ENCODE results near the gene UBE2R2.

The UBE2R2 gene

DNA sequence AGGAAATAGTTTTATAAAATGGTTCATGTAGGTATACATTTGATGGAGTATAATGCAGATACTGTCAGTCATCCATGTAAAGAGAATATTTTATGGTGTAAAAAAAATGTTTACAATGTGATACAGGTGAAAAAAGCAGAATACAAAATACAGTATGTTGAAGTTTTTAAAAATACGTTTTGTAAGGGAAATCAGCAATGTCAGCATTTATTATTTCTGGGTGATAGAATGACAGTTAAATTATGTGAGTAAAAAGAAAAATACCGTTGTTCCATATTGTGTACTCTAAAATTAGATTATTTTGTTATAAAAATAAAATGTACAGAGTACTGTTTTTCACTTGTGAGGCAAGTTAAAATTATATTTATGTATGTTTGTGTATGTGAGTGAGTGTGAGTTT, 69.0 kb downstream of the UBE2R2 start:
- DNase-seq, result no peak

DNA sequence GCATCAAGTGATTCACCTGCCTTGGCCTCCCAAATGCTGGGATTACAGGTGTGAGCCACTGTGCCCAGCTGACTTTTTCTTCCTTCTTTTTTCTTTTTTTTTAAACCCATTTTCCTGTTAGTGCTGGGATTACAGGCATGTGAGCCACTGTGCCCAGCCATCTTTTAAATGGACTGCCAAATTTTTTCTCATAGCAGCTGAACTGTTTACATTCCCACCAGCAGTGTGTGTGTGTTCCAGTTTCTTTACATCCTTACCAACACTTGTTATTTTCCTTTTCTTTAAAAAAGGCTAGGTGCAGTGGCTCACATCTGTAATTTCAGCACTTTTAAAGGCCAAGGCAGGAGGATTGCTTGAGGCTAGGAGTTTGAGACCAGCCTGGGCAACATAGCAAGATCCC, 76.9 kb downstream of the UBE2R2 start:
- DNase-seq, result no peak

DNA sequence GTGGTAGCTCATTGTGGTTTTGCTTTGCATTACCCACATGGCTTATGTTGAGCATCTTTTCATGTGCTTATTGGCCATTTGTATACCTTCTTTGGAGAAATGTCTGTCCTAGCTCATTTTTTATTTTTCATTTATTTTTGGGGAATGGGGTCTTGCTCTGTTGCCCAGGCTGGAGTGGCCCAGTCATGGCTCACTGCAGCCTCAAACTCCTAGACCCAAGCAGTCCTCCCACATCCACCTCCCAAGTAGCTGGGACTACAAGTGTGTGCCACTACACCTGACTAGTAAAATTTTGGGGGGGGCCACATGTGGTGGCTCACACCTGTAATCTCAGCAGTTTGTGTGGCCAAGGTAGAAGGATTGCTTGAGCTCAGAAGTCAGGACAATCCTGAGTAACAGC, 77.4 kb downstream of the UBE2R2 start:
- DNase-seq, result no peak

DNA sequence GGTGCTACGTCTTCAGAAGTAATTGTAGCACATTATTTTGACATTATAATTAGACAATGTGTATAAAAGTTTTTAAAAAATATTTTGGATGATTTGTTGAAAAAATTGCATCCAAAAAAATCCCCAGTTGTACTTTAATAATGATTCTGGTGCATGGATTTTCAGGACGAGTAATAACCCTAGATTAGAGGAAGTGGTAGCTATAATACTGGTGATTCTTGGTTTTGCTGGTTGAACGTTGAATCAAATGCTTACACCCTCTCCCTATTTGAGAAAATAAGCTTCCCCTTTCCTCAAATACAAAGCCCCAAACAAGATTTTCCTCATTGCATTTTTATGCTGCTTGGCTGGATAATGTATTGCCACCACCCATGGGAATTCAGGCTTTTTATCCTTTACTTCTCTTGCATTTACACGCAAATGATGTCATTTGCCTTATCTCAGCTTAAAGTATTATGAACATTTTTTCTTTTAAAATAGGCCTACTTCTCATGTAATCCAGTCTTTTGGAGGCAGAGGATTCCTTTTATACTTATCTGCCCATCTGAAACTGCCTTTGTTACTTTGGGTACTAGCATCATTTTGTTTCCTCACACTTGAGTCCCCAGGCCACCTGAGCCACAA, 86.3 kb downstream of the UBE2R2 start:
- DNase-seq, result no peak

DNA sequence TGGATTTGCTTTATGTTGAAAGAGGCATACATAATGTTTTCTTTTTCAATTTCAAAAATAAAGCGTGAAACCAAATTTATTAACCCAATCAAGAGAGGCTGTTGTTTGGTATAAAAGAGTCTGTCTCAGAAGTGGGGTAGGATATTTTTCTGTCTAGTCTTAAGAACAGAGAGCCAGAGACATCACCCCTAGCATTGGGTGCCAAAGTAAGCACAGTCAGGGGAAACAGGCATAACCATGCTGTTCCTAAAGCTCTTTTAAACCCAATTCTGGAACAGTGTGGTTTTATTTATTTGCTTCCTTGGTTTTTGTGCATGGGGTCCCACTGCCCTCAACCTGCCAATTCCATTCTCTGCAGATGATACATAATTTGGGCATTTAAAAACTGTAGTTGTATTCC, 88.2 kb downstream of the UBE2R2 start:
- DNase-seq, result no peak

DNA sequence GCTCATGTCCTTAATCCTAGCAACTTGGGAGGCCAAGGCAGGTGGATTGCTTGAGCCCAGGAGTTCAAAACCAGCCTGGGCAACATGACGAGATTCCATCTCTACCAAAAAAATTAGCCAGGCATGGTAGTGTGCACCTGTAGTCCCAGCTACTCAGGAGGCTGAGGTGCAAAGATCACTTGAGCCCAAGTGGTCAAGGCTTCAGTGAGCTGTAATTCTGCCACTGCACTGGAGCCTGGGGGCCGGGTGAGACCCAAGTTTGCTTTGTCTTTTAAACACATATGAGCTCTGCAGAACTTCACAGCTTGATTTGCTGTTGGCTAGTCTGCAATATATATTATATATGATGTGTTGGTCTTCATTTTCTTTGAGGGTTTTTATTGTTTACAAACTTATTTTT, 89.8 kb downstream of the UBE2R2 start:
- DNase-seq, result no peak

DNA sequence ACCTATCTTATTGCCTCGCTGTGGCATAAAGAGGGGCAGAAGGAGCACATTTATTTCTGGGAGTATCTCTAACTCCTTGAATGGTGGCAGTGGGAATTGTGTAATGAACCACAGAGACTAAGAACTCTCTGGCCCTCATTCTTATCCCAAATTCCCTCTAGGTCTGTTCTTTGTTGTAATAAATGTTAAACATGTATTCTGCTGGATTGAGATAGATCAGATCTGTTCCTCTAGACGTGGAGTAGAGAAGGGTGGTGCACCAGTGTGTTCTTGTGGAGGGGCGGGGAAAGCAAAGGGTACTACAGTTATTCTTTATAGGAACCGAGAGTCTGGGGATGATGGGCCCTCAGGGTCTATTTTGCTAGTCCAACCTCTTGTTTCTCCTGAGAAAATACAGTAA, 90.4 kb downstream of the UBE2R2 start:
- DNase-seq, result no peak

DNA sequence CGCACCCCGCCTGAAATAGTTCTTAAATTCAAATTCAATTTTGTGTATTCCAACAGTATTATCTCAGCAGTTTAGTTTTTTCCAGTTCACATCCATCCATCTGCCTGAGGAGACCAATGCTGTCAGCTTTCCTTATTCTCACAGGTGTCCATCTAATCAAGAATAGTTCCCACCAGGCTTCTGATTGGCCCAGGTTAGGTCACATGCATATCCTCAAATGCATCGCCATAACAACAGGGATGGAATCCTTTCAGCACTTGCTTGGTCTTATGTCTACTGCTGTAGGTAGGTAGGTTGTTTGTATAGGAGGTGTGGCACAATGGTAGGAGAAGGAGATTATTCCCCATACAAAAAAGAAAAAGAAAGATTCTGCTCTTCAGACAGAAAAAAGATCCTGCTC, 91.2 kb downstream of the UBE2R2 start:
- no peak for DNase-seq

DNA sequence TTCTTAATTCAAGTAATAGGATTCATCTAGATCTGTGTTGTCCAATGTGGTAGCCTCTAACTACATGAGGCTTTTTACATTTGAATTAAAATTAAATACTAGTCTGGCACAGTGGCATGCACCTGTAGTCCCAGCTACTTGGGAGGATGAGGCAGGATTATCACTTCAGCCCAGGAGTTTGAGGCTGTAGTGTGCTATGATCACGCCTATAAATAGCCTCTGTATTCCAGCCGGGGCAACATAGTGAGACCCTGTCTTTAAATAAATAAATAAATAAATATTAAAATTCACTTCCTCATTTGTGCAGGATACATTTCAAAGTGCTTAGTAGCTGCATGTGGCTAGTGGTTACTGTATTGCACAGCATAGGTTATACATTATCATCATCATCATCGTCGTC, 91.8 kb downstream of the UBE2R2 start:
- DNase-seq, result no peak

DNA sequence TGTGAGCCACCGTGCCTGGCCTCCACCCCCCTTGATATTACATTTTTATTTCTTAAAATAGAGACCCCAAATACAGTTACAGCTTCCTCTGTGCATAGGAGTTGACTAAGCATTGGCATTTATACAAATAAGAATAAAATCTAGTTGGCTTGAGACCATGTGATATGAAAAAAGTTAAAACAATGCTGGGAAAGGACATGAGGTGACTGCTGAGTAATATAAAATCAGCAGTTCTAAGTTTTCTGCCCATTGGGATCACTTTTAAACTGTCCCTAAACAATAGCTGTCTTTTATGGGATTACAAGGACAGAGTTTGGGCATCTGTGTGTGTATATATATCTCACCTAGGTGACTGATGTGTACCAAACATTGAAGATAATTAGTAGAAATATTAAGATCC, 96.6 kb downstream of the UBE2R2 start:
- no peak for DNase-seq

DNA sequence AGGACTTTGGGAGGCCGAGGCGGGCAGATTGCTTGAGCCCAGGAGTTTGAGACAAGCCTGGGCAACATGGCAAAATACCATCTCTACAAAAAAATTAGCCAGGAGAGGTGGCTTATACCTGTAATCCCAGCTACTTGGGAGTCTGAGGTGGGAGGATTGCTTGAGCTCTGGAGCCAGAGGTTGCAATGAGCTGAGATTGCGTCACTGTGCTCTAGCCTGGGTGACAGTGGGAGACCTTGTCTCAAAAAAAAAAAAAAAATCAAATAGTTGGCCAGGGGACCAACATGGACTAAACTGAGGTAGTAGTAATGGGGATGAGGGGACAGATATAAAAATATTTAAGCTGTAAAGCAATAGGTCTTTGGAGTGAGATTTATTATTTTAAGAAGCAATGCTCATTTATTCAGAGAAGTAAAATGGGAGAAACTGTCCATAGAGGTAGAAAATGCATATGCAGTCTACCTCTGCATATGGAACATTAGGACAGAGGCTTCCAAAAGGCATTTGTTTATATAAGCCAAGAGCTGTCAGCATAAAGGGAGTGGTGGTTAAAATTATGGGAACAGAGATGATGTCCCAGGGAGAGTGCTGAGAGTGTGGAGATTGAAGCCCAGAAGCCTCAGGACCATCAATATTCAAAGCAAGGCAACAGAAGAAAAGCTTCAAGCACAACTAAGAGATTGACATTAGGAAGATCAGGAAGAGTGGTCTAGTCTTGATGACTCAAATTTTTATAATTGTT, 98.1 kb downstream of the UBE2R2 start:
- DNase-seq, result no peak

DNA sequence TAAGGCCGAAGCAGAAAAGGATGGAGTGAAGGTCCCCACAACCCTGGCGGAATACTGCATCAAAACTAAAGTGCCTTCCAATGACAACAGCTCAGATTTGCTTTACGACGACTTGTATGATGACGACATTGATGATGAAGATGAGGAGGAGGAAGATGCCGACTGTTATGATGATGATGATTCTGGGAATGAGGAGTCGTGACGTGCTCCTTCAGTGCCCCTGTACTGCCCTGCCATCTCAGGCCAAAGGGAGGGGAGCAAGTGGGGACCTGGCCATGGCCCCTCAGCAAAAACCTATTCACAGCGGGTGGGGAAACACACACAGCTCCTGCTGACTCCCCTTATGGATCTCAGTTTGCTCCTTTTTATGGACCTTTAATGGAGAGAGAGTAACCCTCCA, 100.1 kb downstream of the UBE2R2 start:
- no peak for DNase-seq

DNA sequence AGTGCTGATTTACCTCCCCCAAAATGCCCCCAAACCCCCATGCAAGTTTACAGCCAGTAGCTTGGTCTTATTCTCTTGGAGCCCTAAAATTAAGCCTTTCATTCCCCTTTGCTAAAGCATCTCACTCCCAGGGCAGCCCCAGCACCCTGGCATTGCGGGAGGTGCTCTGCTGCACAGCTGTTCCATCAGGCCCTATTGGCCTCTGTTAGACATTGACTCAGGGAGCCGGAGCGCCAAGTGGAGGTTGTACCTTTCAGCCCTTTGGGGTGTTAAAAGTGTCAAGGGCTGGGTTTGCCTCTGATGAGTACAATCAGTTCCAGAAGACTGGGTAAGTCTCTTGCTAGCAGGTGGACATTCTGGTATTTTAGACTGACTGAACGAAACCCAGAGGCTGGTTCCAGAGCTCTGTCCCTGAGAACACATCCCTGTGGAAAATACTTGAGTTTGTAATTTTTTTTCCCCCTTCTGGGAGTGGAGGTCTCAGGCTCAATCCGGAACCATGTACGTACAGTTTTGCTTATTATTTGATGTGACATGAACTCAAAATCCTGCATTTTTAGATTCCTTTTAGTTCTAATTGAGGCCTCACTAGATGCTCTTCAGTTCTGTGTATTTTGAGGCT, 102.4 kb downstream of the UBE2R2 start:
- DNase-seq, result no peak

DNA sequence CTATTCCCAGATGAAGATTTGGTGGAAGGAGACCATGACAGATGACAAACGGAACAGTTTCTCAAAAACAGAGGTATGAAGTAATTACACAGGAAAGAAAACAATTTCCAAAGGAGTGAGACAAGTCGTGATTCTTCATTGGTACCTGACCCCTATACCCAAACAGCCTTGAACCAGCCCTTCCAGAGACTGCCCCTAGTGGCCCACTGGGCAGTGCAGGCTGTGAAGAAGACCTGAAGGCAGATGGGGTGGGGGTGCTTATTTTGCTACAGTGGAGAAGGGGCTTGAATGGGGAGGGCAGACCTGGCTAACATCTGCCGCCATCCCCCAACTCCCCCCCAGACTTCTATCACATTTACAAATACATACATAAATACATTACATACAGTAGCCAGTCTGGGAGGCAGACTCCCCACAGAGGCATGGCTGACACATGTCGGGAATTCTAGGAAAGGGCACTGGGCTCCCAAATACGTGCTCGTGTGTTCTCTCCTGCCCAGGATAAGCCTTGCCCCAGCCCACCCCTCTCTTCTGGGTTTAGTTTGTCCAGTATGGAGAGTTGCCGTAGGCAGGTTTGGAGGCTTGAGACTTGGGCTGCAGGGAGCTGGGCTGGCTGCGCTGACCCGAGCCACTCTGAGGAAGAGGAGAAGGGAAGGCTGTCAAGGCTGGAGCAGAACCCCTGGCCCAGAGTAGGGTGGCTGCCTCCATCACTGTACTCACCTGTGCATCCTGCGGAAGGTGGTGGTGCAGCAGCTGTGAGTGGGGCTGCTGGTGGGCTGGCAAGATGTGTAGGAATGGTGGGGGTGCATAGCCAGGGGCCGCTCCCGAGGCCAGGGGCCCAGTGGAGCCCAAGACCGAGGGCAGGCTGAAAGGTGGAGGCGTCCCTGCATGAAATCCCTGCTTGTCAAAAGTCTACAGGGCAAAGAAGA, 105.3 kb downstream of the UBE2R2 start:
- peak; percentile 24 for DNase-seq

DNA sequence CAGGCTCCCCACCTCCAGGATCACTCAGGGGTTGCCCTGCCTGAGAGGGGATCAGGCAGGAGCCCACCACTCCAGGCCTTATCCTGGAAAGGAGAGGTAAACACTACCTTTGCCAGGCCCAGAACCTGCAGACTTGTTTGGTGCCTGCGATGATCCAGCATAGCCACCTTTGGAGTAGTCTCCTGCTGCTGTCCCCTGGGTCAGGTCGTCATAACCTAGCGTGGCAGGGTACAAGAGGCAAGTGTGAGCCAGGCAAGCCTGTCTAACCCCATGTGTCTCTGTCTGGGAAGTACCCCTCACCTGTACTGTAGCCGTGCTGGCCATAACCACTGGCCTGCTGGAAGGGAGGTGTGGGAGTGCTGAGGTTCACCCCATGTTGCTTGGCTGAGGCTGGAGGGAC, 106.1 kb downstream of the UBE2R2 start:
- DNase-seq, result no peak

DNA sequence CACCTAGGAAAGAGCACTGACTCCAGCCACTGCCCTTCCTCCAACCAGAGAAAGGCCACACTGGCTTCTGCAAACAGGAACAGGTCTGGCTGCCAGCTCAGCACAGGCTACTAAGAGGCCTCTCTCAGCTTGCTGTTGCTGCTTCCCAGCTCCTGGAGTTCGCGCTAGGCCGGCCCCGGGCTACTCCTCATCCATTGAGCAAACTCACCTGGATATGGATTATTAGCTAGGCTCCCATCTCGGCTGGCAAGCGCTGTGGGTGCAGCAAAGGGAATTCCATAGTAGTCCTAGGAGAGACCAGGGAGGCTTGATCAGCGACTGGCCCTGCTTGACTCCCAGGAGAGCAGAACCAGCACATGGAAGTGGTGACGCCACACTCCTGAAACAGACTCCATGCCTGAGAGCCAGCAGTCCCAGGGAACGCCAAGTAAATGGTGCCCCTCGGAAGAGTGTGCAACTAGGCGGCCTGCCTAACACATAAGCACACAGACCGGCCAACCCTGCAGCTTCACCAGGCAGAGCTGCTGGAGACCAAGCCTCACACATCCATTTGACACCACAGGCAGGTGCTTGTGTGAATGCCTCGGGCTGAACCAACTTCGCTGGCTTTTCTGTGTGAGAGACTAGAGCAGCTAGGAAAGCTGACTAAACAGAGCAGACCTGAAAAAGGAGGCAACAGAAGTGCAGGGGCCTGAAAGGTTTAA, 107.2 kb downstream of the UBE2R2 start:
- no peak for DNase-seq

DNA sequence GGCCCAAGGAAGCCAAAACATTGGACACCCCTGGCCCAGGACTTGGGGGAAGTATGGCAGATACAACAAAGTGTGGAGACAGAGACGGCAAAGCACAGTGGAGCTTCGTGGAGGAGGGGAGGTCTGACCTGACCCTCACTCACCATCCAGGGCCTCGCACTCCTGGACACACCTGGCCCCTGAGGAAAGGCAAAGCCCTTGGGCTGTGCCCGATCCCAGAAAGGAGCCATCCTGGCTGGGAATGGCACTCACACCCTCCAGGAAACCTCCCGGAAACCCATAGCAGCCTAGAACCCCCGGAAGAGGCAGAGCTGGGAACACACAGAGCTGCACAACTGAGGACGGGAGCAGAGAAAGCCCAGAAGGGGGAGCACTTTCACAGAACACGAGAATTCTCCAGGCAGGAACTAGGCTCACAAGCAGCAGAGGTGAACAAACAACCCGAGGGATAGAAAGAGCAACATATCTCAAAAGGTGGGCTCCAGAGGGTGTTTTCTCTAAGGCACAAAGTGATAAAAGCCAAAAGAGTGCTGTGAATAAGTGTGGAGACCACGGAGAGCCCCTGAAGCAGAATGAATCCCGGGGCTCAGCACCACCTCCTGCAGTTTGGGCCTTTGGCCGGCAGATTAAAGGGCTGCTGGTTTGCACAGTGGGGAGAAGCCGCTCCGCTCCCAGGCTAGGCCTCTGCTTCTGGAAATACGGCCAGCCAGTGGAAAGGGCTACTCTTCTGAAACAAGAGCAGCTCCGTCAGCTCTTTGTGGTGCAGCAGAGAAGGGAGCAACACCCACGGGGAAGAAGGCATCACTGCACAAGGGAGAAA, 108.2 kb downstream of the UBE2R2 start:
- DNase-seq, result peak; percentile 49

DNA sequence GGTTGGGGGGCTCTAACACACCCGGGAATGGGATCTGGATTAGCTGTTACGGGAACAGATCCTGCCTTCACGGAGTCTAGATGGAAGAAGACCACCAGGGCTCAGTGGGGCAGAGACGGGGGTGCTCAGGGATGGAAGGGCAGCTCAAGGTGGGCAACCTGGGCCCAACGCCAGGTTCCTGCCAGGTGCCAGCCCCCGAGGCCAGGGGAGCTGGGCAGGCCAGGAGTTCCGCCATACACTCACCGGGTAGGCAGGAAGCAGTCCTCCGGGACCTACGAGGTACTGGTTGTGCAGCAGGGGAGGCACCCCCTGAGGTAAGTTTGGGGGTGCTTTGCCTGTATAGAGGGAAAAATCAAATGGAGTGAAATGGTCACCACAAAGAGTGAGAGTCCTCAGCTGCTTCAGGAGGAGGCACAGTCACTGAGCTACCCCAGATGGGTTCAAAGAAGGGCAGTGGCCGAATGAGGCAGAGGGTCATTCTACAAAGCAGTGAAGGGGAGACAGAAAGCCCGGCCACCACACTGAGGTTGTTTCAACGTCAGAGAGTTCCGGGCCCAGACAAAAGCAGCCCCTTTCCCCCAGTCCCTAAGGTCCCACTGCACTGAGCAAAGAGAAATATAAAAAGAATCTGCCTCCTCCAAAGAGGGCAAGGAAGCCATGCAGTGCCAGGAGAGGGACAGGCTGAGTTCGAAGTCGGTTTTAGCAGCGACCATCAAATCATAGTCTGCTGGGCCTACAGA, 110.0 kb downstream of the UBE2R2 start:
- DNase-seq, result no peak

DNA sequence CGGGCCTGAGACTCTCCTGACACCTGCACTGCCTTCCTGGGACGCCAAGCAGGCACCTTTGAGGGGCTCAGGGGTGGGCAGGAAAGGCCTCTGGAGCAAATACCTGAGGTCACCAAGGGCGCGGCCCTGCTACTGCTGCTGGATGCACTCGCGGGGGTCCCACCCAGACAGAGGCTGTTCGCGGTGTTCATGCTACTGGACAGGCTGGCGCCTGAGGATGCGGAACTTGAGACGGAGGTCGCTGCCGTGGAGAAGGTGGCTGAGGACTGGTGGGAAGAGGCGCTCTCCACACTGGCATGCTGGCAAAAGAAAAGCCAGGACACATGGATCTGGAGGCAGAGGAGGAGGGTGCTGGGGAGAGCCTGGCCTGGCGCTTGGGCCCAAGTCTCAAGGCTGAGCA, 110.7 kb downstream of the UBE2R2 start:
- no peak for DNase-seq

DNA sequence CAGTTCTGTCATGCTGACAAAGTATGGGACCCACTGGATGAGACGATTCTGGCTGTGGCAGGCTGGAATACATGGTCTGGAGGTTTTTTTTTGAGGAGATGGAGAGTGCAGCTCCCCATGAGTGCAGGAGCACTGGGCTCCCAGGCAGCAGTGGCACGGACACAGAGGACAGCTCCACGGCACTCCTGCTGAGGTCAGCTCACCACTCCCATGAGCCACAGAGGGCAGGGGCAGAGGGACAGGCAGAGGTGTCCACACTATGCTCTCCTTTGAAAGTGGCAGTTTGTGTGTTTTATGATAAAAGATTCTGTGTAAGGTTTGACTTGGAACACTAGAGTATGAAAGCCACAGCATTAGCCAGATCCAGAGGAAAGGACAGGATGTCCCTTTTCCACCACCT, 114.4 kb downstream of the UBE2R2 start:
- DNase-seq, result no peak

Measured in hematopoietic multipotent progenitor cell treated with erythropoietin and hydrocortisone succinate and interleukin-3 and kit ligand, for 8 days (in vitro differentiated cells).